ENCODE measurements around the gene TMC5. TPM values are rescaled to one million over a fixed set of nuclear protein-coding genes. Genes with fewer than 3 reads are reported as not detected.
A peak's percentile ranks its signal among the peaks of the same experiment; 100 is the strongest.

The TMC5 gene
- total and polyA plus RNA-seq, 4 donors = 0.50 to 1.2 (median 0.83) TPM

- H3K4me1 ChIP-seq (ENCODE audit: control insufficient read depth in 4 of 4, insufficient read depth in 4 of 4, low read length in 3 of 4) = peaks cover 4 to 7% (median 5%) of the 10 kb centered on the region in 4 donors
- H3K4me3 ChIP-seq (ENCODE audit: low read depth in 1 of 3, low read length in 3 of 3) = no peak overlapping the region
- TF ChIP-seq, protein P1, sequence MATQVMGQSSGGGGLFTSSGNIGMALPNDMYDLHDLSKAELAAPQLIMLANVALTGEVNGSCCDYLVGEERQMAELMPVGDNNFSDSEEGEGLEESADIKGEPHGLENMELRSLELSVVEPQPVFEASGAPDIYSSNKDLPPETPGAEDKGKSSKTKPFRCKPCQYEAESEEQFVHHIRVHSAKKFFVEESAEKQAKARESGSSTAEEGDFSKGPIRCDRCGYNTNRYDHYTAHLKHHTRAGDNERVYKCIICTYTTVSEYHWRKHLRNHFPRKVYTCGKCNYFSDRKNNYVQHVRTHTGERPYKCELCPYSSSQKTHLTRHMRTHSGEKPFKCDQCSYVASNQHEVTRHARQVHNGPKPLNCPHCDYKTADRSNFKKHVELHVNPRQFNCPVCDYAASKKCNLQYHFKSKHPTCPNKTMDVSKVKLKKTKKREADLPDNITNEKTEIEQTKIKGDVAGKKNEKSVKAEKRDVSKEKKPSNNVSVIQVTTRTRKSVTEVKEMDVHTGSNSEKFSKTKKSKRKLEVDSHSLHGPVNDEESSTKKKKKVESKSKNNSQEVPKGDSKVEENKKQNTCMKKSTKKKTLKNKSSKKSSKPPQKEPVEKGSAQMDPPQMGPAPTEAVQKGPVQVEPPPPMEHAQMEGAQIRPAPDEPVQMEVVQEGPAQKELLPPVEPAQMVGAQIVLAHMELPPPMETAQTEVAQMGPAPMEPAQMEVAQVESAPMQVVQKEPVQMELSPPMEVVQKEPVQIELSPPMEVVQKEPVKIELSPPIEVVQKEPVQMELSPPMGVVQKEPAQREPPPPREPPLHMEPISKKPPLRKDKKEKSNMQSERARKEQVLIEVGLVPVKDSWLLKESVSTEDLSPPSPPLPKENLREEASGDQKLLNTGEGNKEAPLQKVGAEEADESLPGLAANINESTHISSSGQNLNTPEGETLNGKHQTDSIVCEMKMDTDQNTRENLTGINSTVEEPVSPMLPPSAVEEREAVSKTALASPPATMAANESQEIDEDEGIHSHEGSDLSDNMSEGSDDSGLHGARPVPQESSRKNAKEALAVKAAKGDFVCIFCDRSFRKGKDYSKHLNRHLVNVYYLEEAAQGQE (IDR thresholded peaks at IDR 0.05) = peak; percentile 80
- peak; percentile 37 to 60 for TF ChIP-seq HNF4A (conservative IDR thresholded peaks at IDR 0.05)
- peak; percentile 67 to 81 for TF ChIP-seq EGR1 (IDR thresholded peaks at IDR 0.05; ENCODE audit: low read depth in 2 of 2)
- TF ChIP-seq, protein P2, sequence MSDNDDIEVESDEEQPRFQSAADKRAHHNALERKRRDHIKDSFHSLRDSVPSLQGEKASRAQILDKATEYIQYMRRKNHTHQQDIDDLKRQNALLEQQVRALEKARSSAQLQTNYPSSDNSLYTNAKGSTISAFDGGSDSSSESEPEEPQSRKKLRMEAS (IDR thresholded peaks at IDR 0.05) = peak; percentile 91
- TF ChIP-seq, protein P3, sequence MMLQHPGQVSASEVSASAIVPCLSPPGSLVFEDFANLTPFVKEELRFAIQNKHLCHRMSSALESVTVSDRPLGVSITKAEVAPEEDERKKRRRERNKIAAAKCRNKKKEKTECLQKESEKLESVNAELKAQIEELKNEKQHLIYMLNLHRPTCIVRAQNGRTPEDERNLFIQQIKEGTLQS (IDR thresholded peaks at IDR 0.05) = peak; percentile 34
- TF ChIP-seq JUND (IDR thresholded peaks at IDR 0.05) = peak in 1 of 2 donors; percentile 63
- TF ChIP-seq YY1 (IDR thresholded peaks at IDR 0.05) = peak; percentile 66
- TF ChIP-seq FOXA2 (IDR thresholded peaks at IDR 0.05) = peak; percentile 81
- TF ChIP-seq ZBTB33 (IDR thresholded peaks at IDR 0.05) = peak; percentile 76
- peak; percentile 62 to 74 for TF ChIP-seq GABPA (IDR thresholded peaks at IDR 0.05 in 1 of 2, conservative IDR thresholded peaks at IDR 0.05 in 1 of 2)
- TF ChIP-seq, protein P4, sequence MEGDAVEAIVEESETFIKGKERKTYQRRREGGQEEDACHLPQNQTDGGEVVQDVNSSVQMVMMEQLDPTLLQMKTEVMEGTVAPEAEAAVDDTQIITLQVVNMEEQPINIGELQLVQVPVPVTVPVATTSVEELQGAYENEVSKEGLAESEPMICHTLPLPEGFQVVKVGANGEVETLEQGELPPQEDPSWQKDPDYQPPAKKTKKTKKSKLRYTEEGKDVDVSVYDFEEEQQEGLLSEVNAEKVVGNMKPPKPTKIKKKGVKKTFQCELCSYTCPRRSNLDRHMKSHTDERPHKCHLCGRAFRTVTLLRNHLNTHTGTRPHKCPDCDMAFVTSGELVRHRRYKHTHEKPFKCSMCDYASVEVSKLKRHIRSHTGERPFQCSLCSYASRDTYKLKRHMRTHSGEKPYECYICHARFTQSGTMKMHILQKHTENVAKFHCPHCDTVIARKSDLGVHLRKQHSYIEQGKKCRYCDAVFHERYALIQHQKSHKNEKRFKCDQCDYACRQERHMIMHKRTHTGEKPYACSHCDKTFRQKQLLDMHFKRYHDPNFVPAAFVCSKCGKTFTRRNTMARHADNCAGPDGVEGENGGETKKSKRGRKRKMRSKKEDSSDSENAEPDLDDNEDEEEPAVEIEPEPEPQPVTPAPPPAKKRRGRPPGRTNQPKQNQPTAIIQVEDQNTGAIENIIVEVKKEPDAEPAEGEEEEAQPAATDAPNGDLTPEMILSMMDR (IDR thresholded peaks at IDR 0.05; ENCODE audit: low read depth, low read length, missing input control) = no peak
- no peak for TF ChIP-seq NR2F2 (IDR thresholded peaks at IDR 0.05)
- TF ChIP-seq HNF4G (IDR thresholded peaks at IDR 0.05) = no peak
- peak; percentile 8 to 31 for TF ChIP-seq RAD21 (IDR thresholded peaks at IDR 0.05)
- TF ChIP-seq FOXA1 (IDR thresholded peaks at IDR 0.05) = peak; percentile 66
- peak; percentile 48 to 73 for TF ChIP-seq RXRA (IDR thresholded peaks at IDR 0.05)
- no peak for TF ChIP-seq TAF1 (conservative IDR thresholded peaks at IDR 0.05)
- peak; percentile 77 for TF ChIP-seq SP1 (IDR thresholded peaks at IDR 0.05)
- H3K27ac ChIP-seq (ENCODE audit: low read depth in 1 of 2, low read length in 2 of 2) = no peak overlapping the region
- H3K9me3 ChIP-seq (ENCODE audit: control insufficient read depth in 4 of 4, low read length in 3 of 4) = no peaks in the 10 kb centered on the region
- DNase-seq (ENCODE audit: low spot score) = no peak
- H3K36me3 ChIP-seq (ENCODE audit: control insufficient read depth in 4 of 4, insufficient read depth in 3 of 4, low read depth in 1 of 4, low read length in 3 of 4) = no peaks in the 10 kb centered on the region
- no peaks in the 10 kb centered on the region for H3K27me3 ChIP-seq (ENCODE audit: control insufficient read depth in 4 of 4, insufficient read depth in 4 of 4, low read length in 3 of 4)
- no peak overlapping the region for H3K9ac ChIP-seq (ENCODE audit: low read depth in 1 of 2, low read length in 2 of 2)
These were observed 14.7 kb downstream of the TMC5 start for GRCh38 chr16:19432429-19432828.

Data from liver (tissue), 9 donors.